C4-2B (cell line): Measurements from ENCODE around the gene TBC1D8B.

Source experiments
- CTCF ChIP-seq: fragments of 450-650 bp; conservative IDR thresholded peaks from 2 replicates; pipeline ENCODE4 v1.5.1; 2017; ENCODE audit warnings: mild to moderate bottlenecking
- ZFX ChIP-seq: fragments of 450-650 bp; IDR thresholded peaks from 2 replicates; pipeline ENCODE4 v1.6.1; 2017

- no peak for TF ChIP-seq CTCF
- no peak for TF ChIP-seq ZFX
These were observed 18.8 kb upstream of the TBC1D8B start for GRCh38 chrX:106783716-106784115.
